ENCODE measurements around the gene ZNF316.

ZNF316 gene

DNA sequence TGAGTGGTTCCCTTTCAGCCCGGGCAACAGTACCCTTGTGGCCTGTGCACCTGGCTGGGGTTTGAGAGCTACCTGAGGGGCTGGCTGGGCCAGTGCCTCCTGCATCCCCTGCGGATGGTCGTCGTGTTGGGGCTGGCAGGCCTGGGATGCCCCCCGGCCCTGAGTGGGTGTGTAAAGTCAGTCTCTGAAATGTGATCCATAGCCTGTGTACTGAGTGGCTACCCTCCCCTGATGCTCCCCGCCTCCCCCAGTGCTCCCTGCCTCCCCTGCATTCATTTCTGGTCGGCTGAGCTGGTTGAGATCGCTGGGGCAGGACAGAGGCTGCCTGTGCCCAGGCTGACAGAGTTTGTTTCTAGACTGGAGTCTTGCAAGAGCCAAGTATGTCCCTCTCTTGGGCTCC is 9.3 kb downstream of the ZNF316 start:
- TF ChIP-seq, protein P1, sequence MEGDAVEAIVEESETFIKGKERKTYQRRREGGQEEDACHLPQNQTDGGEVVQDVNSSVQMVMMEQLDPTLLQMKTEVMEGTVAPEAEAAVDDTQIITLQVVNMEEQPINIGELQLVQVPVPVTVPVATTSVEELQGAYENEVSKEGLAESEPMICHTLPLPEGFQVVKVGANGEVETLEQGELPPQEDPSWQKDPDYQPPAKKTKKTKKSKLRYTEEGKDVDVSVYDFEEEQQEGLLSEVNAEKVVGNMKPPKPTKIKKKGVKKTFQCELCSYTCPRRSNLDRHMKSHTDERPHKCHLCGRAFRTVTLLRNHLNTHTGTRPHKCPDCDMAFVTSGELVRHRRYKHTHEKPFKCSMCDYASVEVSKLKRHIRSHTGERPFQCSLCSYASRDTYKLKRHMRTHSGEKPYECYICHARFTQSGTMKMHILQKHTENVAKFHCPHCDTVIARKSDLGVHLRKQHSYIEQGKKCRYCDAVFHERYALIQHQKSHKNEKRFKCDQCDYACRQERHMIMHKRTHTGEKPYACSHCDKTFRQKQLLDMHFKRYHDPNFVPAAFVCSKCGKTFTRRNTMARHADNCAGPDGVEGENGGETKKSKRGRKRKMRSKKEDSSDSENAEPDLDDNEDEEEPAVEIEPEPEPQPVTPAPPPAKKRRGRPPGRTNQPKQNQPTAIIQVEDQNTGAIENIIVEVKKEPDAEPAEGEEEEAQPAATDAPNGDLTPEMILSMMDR (IDR thresholded peaks at IDR 0.05; ENCODE audit: insufficient read depth, low read length, poor library complexity, severe bottlenecking): no peak
- Histone ChIP-seq H3K27me3 (replicated peaks; ENCODE audit: control insufficient read depth, insufficient read depth, low read length) (no peaks in the 10 kb centered on the region), H3K36me3 (ENCODE audit: control insufficient read depth, insufficient read depth, low read length) (peaks cover 53% of the 10 kb centered on the region), H3K4me3 (replicated peaks; ENCODE audit: low read depth, low read length) (no peak overlapping the region)
- no peak for DNase-seq (ENCODE audit: extremely low read depth, insufficient read length)

DNA sequence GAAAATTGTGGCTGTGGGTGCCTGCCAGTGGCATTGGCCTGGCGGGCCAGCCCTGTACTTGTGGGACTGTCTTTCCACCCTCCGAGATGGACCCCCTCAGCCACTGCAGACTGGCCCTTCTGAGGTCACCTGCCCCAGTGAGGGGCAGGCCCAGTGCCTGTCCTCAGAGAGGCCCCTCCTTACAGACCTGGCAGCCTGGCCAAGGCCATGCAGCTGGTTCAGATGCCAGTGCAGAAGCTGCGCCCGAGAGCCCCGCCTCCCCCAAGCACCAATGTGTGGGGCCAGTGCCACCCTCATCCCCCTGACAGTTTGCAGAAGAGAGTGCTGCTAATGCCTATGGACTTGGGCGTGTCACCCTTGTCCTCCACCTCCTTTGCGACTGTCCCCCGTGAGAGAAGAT is 10.0 kb downstream of the ZNF316 start:
- DNase-seq (ENCODE audit: extremely low read depth, insufficient read length): no peak
- H3K4me3 ChIP-seq (replicated peaks; ENCODE audit: low read depth, low read length): no peak overlapping the region
- H3K36me3 ChIP-seq (ENCODE audit: control insufficient read depth, insufficient read depth, low read length): peaks cover 58% of the 10 kb centered on the region
- TF ChIP-seq, protein P1 (IDR thresholded peaks at IDR 0.05; ENCODE audit: insufficient read depth, low read length, poor library complexity, severe bottlenecking): no peak
- no peaks in the 10 kb centered on the region for H3K27me3 ChIP-seq (replicated peaks; ENCODE audit: control insufficient read depth, insufficient read depth, low read length)

DNA sequence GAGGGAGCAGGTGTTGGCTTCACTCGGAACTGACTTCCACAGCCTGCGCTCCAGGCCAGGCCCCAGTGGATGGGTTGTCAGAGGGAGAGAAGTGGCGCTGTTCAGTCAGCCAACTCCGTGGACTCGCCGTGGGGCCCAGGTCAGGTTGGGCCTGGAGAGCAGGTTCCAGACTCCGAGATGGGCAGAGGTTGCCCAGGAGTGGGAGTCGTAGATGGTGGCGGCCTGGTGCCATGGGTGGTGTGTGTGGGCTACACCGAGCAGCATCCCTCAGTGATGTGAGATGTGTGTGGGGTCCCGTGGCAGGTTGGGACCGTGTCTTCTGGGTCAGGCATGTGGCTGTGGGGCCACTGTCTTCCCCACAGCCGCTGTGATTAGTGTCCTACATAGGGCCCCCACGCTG is 10.4 kb downstream of the ZNF316 start:
- H3K36me3 ChIP-seq (ENCODE audit: control insufficient read depth, insufficient read depth, low read length): peaks cover 61% of the 10 kb centered on the region
- H3K27me3 ChIP-seq (replicated peaks; ENCODE audit: control insufficient read depth, insufficient read depth, low read length): no peaks in the 10 kb centered on the region
- H3K4me3 ChIP-seq (replicated peaks; ENCODE audit: low read depth, low read length): no peak overlapping the region
- DNase-seq (ENCODE audit: extremely low read depth, insufficient read length): no peak
- TF ChIP-seq, protein P1 (IDR thresholded peaks at IDR 0.05; ENCODE audit: insufficient read depth, low read length, poor library complexity, severe bottlenecking): no peak

DNA sequence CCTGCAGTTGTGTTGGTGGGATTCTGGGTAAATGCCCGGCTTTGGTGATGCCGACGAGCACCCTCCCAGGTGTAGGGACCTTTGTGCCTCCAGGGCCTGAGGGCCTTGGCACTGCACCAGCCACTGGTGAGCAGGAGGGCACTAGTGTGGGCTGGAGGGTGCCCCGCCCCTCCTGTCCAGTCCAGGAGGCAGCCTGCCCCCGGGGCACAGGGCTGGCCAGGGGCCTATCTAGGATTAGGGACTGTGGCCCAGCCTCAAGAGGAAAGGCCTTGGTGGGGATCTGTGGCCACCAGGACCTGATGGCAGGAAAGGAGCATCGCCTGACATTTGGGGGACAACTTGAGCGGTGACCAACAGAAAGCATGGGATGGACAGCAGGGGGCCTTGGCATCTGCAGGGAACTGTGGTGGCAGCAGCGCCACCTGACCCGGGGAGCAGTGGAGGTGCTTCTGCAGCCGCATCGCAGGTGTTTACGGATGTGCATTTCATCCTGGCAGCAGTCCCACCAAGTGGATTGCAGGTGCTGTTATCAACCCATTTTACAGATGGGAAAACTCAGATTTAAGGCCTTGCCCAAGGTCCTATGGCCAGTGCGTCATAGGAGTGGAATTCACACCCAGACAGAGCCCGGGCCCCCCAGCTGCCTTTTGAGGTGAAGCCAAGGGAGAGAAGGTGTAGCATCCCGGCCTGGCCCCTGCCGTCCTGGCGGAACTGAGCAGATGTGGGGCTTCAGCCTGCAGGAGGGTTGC is 11.1 kb downstream of the ZNF316 start:
- H3K4me3 ChIP-seq (replicated peaks; ENCODE audit: low read depth, low read length): no peak overlapping the region
- peaks cover 58% of the 10 kb centered on the region for H3K36me3 ChIP-seq (ENCODE audit: control insufficient read depth, insufficient read depth, low read length)
- TF ChIP-seq, protein P1 (IDR thresholded peaks at IDR 0.05; ENCODE audit: insufficient read depth, low read length, poor library complexity, severe bottlenecking): no peak
- no peaks in the 10 kb centered on the region for H3K27me3 ChIP-seq (replicated peaks; ENCODE audit: control insufficient read depth, insufficient read depth, low read length)
- no peak for DNase-seq (ENCODE audit: extremely low read depth, insufficient read length)

DNA sequence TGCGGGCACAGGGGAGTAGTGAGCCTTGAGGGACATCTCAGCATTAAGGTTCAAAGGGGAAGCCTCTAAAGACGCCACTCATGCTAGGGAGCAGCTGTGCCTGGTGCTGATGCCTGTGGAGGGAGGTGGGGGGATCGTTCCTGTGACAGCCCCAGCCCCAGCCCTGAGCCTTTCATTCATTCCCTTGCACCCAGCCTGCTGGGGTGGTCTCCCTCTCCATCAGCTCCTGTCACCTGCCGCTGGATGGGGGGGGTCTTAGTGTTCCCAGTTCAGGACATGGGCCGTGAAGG is 11.6 kb downstream of the ZNF316 start:
- TF ChIP-seq, protein P1 (IDR thresholded peaks at IDR 0.05; ENCODE audit: insufficient read depth, low read length, poor library complexity, severe bottlenecking): no peak
- DNase-seq (ENCODE audit: extremely low read depth, insufficient read length): no peak

More for the DNA sequence above, 11.6 kb downstream of the ZNF316 start:
- Histone ChIP-seq H3K4me3 (replicated peaks; ENCODE audit: low read depth, low read length) (no peak overlapping the region), H3K27me3 (replicated peaks; ENCODE audit: control insufficient read depth, insufficient read depth, low read length) (no peaks in the 10 kb centered on the region), H3K36me3 (ENCODE audit: control insufficient read depth, insufficient read depth, low read length) (peaks cover 53% of the 10 kb centered on the region)

Measured in GM06990 (cell line).